IMR-90 (cell line): ENCODE data around the gene UST. TPM values are rescaled to one million over a fixed set of nuclear protein-coding genes. Genes with fewer than 3 reads are reported as not detected.

Experiments
- ATAC-seq: fragments of 200-7000 bp; cut with Tn5 transposase; 2 replicates; pipeline ENCODE4 v1.9.1; 2020; ENCODE audit warnings: low read depth, mild to moderate bottlenecking, moderate library complexity
- BruUV-seq: library from RNA; stranded (reverse); fragments of 400-500 nt; replicated peaks from 2 replicates; lab custom pipeline; 2021; lab: Mats Ljungman, UMichigan
- CTCF ChIA-PET: fragments of 300-600 bp; formaldehyde crosslinking; extraction: SDS; loops from one replicate; lab custom pipeline; 2021; ENCODE audit warnings: antibody characterized with exemption; lab: Yijun Ruan, JAX
- POLR2A ChIA-PET: fragments of 300-600 bp; sonication (Branson Sonifier 250); formaldehyde crosslinking; loops from one replicate; lab custom pipeline; 2022; ENCODE audit warnings: antibody characterized with exemption; ENCODE audit not compliant: unreplicated experiment; lab: Charles Lee
- DNase-seq: peaks from one replicate; pipeline ENCODE4 v3.0.0; 2013
- H2AFZ ChIP-seq: replicated peaks from 2 replicates; pipeline ENCODE3; 2013; ENCODE audit warnings: low read length, mild to moderate bottlenecking; ENCODE audit not compliant: poor library complexity
- H2AK5ac ChIP-seq: 2 replicates; pipeline ENCODE4 v1.6.1; 2013; ENCODE audit warnings: low read depth, low read length, inconsistent platforms
- H2AK9ac ChIP-seq: replicated peaks from 2 replicates; pipeline ENCODE3; 2013; ENCODE audit warnings: mild to moderate bottlenecking, low read depth, low read length, moderate library complexity; ENCODE audit not compliant: poor library complexity
- H2BK120ac ChIP-seq: 2 replicates; pipeline ENCODE4 v1.6.1; 2013; ENCODE audit warnings: low read depth, low read length, inconsistent platforms
- H2BK15ac ChIP-seq: 3 replicates; pipeline ENCODE4 v1.6.1; 2013; ENCODE audit warnings: low read depth, low read length, inconsistent platforms
- H2BK20ac ChIP-seq: 2 replicates; pipeline ENCODE4 v1.6.1; 2013; ENCODE audit warnings: low read depth, mild to moderate bottlenecking, inconsistent platforms, low read length, moderate library complexity
- H2BK5ac ChIP-seq: 2 replicates; pipeline ENCODE4 v1.6.1; 2013; ENCODE audit warnings: mild to moderate bottlenecking, low read depth, low read length, inconsistent platforms; ENCODE audit not compliant: poor library complexity, severe bottlenecking
- H3K14ac ChIP-seq: replicated peaks from 2 replicates; pipeline ENCODE4 v1.6.1; 2013; ENCODE audit warnings: low read depth, low read length, inconsistent platforms
- H3K18ac ChIP-seq: 2 replicates; pipeline ENCODE4 v1.6.1; 2013; ENCODE audit warnings: low read depth, low read length, control low read depth
- H3K23ac ChIP-seq: 2 replicates; pipeline ENCODE4 v1.6.1; 2013; ENCODE audit warnings: low read depth, low read length, inconsistent platforms
- H3K27ac ChIP-seq: 2 replicates; pipeline ENCODE4 v1.5.1; 2013; ENCODE audit warnings: mild to moderate bottlenecking, control low read depth, low read length; ENCODE audit not compliant: insufficient read depth
- H3K27me3 ChIP-seq: 2 replicates; pipeline ENCODE4 v1.6.1; 2013; ENCODE audit warnings: low read length; ENCODE audit not compliant: control insufficient read depth, insufficient read depth
- H3K36me3 ChIP-seq: 2 replicates; pipeline ENCODE4 v1.6.1; 2013; ENCODE audit warnings: low read length, mixed read lengths; ENCODE audit not compliant: control insufficient read depth, insufficient read depth
- H3K4ac ChIP-seq: 2 replicates; pipeline ENCODE4 v1.6.1; 2013; ENCODE audit warnings: low read depth, low read length, inconsistent platforms
- H3K4me1 ChIP-seq: 2 replicates; pipeline ENCODE4 v1.6.1; 2013; ENCODE audit warnings: low read length, mixed read lengths; ENCODE audit not compliant: control insufficient read depth, insufficient read depth
- H3K4me2 ChIP-seq: 2 replicates; pipeline ENCODE4 v1.6.1; 2013; ENCODE audit warnings: low read depth, mild to moderate bottlenecking, control low read depth, low read length, moderate library complexity
- H3K4me3 ChIP-seq: 2 replicates; pipeline ENCODE4 v1.5.1; 2013; ENCODE audit warnings: low read depth, mild to moderate bottlenecking, control low read depth, low read length, moderate library complexity; ENCODE audit not compliant: insufficient read depth
- H3K56ac ChIP-seq: 2 replicates; pipeline ENCODE4 v1.6.1; 2013; ENCODE audit warnings: low read length, inconsistent platforms; ENCODE audit not compliant: insufficient read depth; ENCODE audit errors: extremely low read depth
- H3K79me1 ChIP-seq, 2 experiments: 2 replicates each; pipeline ENCODE4 v1.6.1; 2013; ENCODE audit warnings: low read length in 2 of 2, inconsistent platforms in 1 of 2, low read depth in 1 of 2
- H3K9ac ChIP-seq: 2 replicates; pipeline ENCODE4 v1.6.1; 2013; ENCODE audit warnings: low read depth, low read length, control low read depth
- H3K9me1 ChIP-seq: 2 replicates; pipeline ENCODE4 v1.6.1; 2013; ENCODE audit warnings: low read length, inconsistent platforms; ENCODE audit not compliant: insufficient read depth
- H3K9me3 ChIP-seq: 2 replicates; pipeline ENCODE4 v1.6.1; 2013; ENCODE audit warnings: low read length; ENCODE audit not compliant: control insufficient read depth, insufficient read depth
- H4K20me1 ChIP-seq: 2 replicates; pipeline ENCODE4 v1.6.1; 2013; ENCODE audit warnings: low read length, inconsistent platforms; ENCODE audit not compliant: insufficient read depth
- H4K5ac ChIP-seq: 2 replicates; pipeline ENCODE4 v1.6.1; 2013; ENCODE audit warnings: mild to moderate bottlenecking, low read depth, low read length, control low read depth
- H4K8ac ChIP-seq, 2 experiments: 2 replicates each; pipeline ENCODE4 v1.6.1; 2013; ENCODE audit warnings: low read depth in 2 of 2, low read length in 2 of 2, control low read depth in 1 of 2, inconsistent platforms in 1 of 2
- H4K91ac ChIP-seq: 2 replicates; pipeline ENCODE4 v1.6.1; 2013; ENCODE audit warnings: low read depth, low read length, inconsistent platforms; ENCODE audit not compliant: insufficient read depth
- BHLHE40 ChIP-seq: fragments of 150-350 bp; IDR thresholded peaks from 2 replicates; pipeline ENCODE4 v1.6.1; 2016; ENCODE audit warnings: mild to moderate bottlenecking, low read depth, low read length
- CEBPB ChIP-seq: IDR thresholded peaks from 2 replicates; pipeline ENCODE4 v1.6.1; 2012; ENCODE audit warnings: low read depth, low read length, improper control_type of control experiment
- FOS ChIP-seq: fragments of 150-350 bp; IDR thresholded peaks from 2 replicates; pipeline ENCODE4 v1.6.1; 2016; ENCODE audit warnings: low read depth, low read length
- MAFK ChIP-seq: IDR thresholded peaks from 2 replicates; pipeline ENCODE4 v1.6.1; 2012; ENCODE audit warnings: low read depth, low read length, improper control_type of control experiment
- MXI1 ChIP-seq: IDR thresholded peaks from 2 replicates; pipeline ENCODE4 v1.6.1; 2012; ENCODE audit warnings: low read depth, mild to moderate bottlenecking, low read length, moderate library complexity, borderline replicate concordance
- NFE2L2 ChIP-seq: fragments of 150-350 bp; IDR thresholded peaks from 2 replicates; pipeline ENCODE4 v1.6.1; 2016; ENCODE audit warnings: low read depth, mild to moderate bottlenecking, low read length
- POLR2A ChIP-seq: IDR thresholded peaks from 2 replicates; pipeline ENCODE4 v1.6.1; 2012; ENCODE audit warnings: mild to moderate bottlenecking, low read depth, low read length
- RAD21 ChIP-seq: IDR thresholded peaks from 2 replicates; pipeline ENCODE4 v1.6.1; 2012; ENCODE audit warnings: low read length, improper control_type of control experiment
- RCOR1 ChIP-seq: IDR thresholded peaks from 2 replicates; pipeline ENCODE4 v1.6.1; 2012; ENCODE audit warnings: mild to moderate bottlenecking, low read length, improper control_type of control experiment; ENCODE audit not compliant: insufficient replicate concordance
- SMC3 ChIP-seq: fragments of 150-350 bp; IDR thresholded peaks from 2 replicates; pipeline ENCODE4 v1.6.1; 2016; ENCODE audit warnings: low read depth, mild to moderate bottlenecking, antibody characterized with exemption, low read length, moderate library complexity
- WGBS, 2 experiments: methylation state at CpG; one replicate each; pipeline versions ENCODE4 v1.1.5 to v1.1.7; 2013; ENCODE audit warnings: missing lambda C conversion rate in 2 of 2; ENCODE audit not compliant: insufficient read length in 1 of 2; ENCODE audit errors: extremely low coverage in 2 of 2; 5-methylcytosine and 5-hydroxymethylcytosine counted together
- dilution Hi-C: fragments of 300-500 bp; cut with HindIII; formaldehyde crosslinking; loops from one replicate; pipeline ENCODE4 v1.14.3; 2018; ENCODE audit warnings: low sequenced_read_pairs; ENCODE audit not compliant: unreplicated experiment
- in situ Hi-C: fragments of 300-500 bp; cut with MboI; formaldehyde crosslinking; loops from 3 replicates; pipeline ENCODE4 v1.14.3; 2019; ENCODE audit warnings: low sequenced_read_pairs, inconsistent platforms, mixed read lengths
- intact Hi-C: fragments of 100-400 bp; cut with micrococcal nuclease; formaldehyde crosslinking; loops from 2 replicates; pipeline ENCODE4 v1.10.0; 2022
- polyA plus RNA-seq, 3 experiments: library from polyadenylated mRNA; depleted of rRNA; stranded (reverse); fragments of >200 nt; gene quantifications; 2 replicates each; pipeline ENCODE4 v1.2.3, GENCODE V29; 2012; ENCODE audit warnings: low replicate concordance in 1 of 3
- total RNA-seq: library from RNA; depleted of rRNA; stranded (reverse); fragments of >200 nt; gene quantifications from 2 replicates; pipeline ENCODE4 v1.2.3, GENCODE V29; 2012
- TF ChIP-seq, protein P1 (sequence below): fragments of 150-350 bp; IDR thresholded peaks from 2 replicates; pipeline ENCODE4 v1.6.1; 2016; ENCODE audit warnings: low read depth, mild to moderate bottlenecking, low read length, moderate library complexity, borderline replicate concordance

Gene UST
- total and polyA plus RNA-seq, 2 of the 4 experiments (the other 2 are of a cell fraction) = 7.7 to 13.8 TPM

DNA sequence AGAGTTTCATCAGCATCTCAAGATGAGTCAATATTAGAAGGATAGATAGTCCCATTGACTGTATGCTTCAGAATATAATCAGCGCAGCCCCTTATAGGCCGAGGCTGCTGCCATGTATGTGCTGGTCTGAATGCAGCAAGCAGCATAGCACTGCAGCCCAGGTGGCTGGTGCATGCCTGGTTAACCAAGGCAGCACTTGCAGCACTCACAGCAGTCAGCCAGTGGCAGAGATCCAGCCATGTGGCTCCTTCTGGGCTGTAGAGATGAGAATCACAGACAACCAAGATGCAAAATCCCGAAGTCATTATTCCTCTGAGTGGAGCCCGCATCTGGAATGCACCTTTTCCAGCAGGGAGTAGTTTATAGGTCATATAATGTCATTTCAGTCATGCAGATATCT lies 251.9 kb downstream of the UST start:
- in situ Hi-C loops = no loop called here
- ChIA-PET POLR2A (no interaction called here), CTCF (no interaction called here)
- H3K56ac ChIP-seq = no peak overlapping the region
- H3K4me2 ChIP-seq = no peak overlapping the region
- 100% methylated on average over 1 of the region's 4 CpGs; no CpG with 5 or more reads in 1 of the 2 experiments for WGBS, 2 experiments
- no peak overlapping the region for H3K23ac ChIP-seq
- intact Hi-C loops = no loop called here
- ATAC-seq (no peak), DNase-seq (no peak)
- no peaks in the 10 kb centered on the region for H3K79me1 ChIP-seq
- peak overlapping the region; percentile 17; the same call in 1 of the 2 replicates for H2AK5ac ChIP-seq
- H3K27me3 ChIP-seq = no peaks in the 10 kb centered on the region
- H2BK20ac ChIP-seq = no peak overlapping the region
- H3K27ac ChIP-seq = no peak overlapping the region
- no peak overlapping the region for H3K4ac ChIP-seq
- H4K5ac ChIP-seq = no peak overlapping the region
- peaks cover 11% of the 10 kb centered on the region for H3K4me1 ChIP-seq
- peaks cover 3% of the 10 kb centered on the region; the same call in 1 of the 2 replicates for H4K20me1 ChIP-seq
- peaks cover 4% of the 10 kb centered on the region; the same call in 1 of the 2 replicates for H3K9me1 ChIP-seq
- no peak overlapping the region for H4K91ac ChIP-seq
- BruUV-seq = no TSS peak
- H2BK120ac ChIP-seq = no peak overlapping the region
- dilution Hi-C loops = no loop called here
- H2AFZ ChIP-seq = no peak overlapping the region
- no peak overlapping the region for H3K18ac ChIP-seq
- no peak for TF ChIP-seq RCOR1
- no peak for TF ChIP-seq MAFK
- TF ChIP-seq FOS = no peak
- no peak for TF ChIP-seq BHLHE40
- TF ChIP-seq, protein P1, sequence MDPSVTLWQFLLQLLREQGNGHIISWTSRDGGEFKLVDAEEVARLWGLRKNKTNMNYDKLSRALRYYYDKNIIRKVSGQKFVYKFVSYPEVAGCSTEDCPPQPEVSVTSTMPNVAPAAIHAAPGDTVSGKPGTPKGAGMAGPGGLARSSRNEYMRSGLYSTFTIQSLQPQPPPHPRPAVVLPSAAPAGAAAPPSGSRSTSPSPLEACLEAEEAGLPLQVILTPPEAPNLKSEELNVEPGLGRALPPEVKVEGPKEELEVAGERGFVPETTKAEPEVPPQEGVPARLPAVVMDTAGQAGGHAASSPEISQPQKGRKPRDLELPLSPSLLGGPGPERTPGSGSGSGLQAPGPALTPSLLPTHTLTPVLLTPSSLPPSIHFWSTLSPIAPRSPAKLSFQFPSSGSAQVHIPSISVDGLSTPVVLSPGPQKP = no peak
- no peak for TF ChIP-seq CEBPB
- no peak for TF ChIP-seq POLR2A
- TF ChIP-seq RAD21 = no peak
- no peak for TF ChIP-seq SMC3
- TF ChIP-seq NFE2L2 = no peak
- no peak for TF ChIP-seq MXI1
- H3K9me3 ChIP-seq = peaks cover 2% of the 10 kb centered on the region; the same call in 1 of the 2 replicates
- H4K8ac ChIP-seq = no peak overlapping the region
- H3K4me3 ChIP-seq = no peak overlapping the region
- no peak overlapping the region for H2AK9ac ChIP-seq
- no peak overlapping the region for H3K9ac ChIP-seq
- H3K36me3 ChIP-seq = no peaks in the 10 kb centered on the region
- H2BK15ac ChIP-seq = no peak overlapping the region
- H2BK5ac ChIP-seq = no peak overlapping the region
- no peak overlapping the region; the same call in 1 of the 2 replicates for H3K14ac ChIP-seq
